Calu3 (cell line): Measurements from ENCODE around the gene PSMD11. TPM values are rescaled to one million over a fixed set of nuclear protein-coding genes. Genes with fewer than 3 reads are reported as not detected.

Experiments used
- BruUV-seq: library from RNA; stranded (reverse); fragments of 400-500 nt; replicated peaks from 2 replicates; lab custom pipeline; 2021; lab: Mats Ljungman, UMichigan
- CTCF ChIA-PET: fragments of 300-600 bp; sonication (Branson Sonifier 250); formaldehyde crosslinking; loops from one replicate; lab custom pipeline; 2022; ENCODE audit warnings: antibody characterized with exemption; lab: Charles Lee
- DNase-seq: peaks from one replicate; pipeline ENCODE4 v3.0.0; 2022
- H3K27ac Mint-ChIP-seq: one replicate; pipeline ENCODE4 v1.8.0; 2022; ENCODE audit warnings: mixed read lengths; ENCODE audit not compliant: unreplicated experiment
- H3K27me3 Mint-ChIP-seq: one replicate; pipeline ENCODE4 v1.8.0; 2022; ENCODE audit warnings: mixed read lengths; ENCODE audit not compliant: unreplicated experiment
- H3K36me3 Mint-ChIP-seq: one replicate; pipeline ENCODE4 v1.8.0; 2022; ENCODE audit warnings: mild to moderate bottlenecking, moderate library complexity, mixed read lengths; ENCODE audit not compliant: insufficient read depth, unreplicated experiment
- H3K4me1 Mint-ChIP-seq: one replicate; pipeline ENCODE4 v1.8.0; 2022; ENCODE audit warnings: mild to moderate bottlenecking, low read depth, mixed read lengths; ENCODE audit not compliant: unreplicated experiment
- H3K4me3 Mint-ChIP-seq: one replicate; pipeline ENCODE4 v1.8.0; 2022; ENCODE audit warnings: mild to moderate bottlenecking, low read depth, moderate library complexity, mixed read lengths; ENCODE audit not compliant: unreplicated experiment
- H3K9me3 Mint-ChIP-seq: one replicate; pipeline ENCODE4 v1.8.0; 2022; ENCODE audit warnings: low read depth, mixed read lengths; ENCODE audit not compliant: unreplicated experiment
- intact Hi-C: fragments of 100-400 bp; cut with micrococcal nuclease; formaldehyde crosslinking; loops from one replicate; pipeline ENCODE4 v1.10.0; 2022; ENCODE audit not compliant: unreplicated experiment
- total RNA-seq: library from RNA; stranded (reverse); gene quantifications from 2 replicates; pipeline ENCODE4 v1.2.3, GENCODE V29; 2022
- TF ChIP-seq, protein P1 (sequence below): fragments of 200-600 bp; IDR thresholded peaks from one replicate; pipeline ENCODE4 v1.8.0; 2022; ENCODE audit warnings: antibody characterized with exemption; ENCODE audit not compliant: unreplicated experiment

The PSMD11 gene
- total RNA-seq, 1 experiment from 2014 or later, result 167 TPM

DNA sequence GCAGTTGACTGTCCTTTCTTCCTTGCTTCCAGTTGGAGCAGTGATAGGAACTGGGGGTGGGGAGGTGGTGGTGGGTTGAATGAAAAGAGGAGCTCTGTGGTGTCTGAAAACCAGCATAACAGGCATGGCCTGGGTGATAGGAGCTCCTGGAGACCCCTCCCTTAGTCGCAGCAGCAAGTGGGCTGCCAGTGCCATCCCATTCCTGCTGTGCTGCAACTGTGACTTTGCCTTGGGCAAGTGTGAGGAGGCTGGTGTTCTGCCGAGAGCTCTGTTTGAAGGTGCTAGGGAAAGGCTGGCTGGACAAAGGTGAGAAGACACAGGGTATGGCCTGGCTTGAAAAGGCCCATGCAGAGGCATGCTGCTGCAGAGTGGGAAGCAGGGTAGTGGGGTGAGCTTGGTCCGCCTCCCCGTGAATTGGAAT lies 39.7 kb downstream of the PSMD11 start:
- Mint-ChIP-seq H3K4me1 (peaks cover 17% of the 10 kb centered on the region), H3K36me3 (peaks cover 67% of the 10 kb centered on the region), H3K27ac (peak overlapping the region; percentile 16), H3K27me3 (no peaks in the 10 kb centered on the region), H3K9me3 (no peaks in the 10 kb centered on the region), H3K4me3 (no peak overlapping the region)
- TF ChIP-seq, protein P1, sequence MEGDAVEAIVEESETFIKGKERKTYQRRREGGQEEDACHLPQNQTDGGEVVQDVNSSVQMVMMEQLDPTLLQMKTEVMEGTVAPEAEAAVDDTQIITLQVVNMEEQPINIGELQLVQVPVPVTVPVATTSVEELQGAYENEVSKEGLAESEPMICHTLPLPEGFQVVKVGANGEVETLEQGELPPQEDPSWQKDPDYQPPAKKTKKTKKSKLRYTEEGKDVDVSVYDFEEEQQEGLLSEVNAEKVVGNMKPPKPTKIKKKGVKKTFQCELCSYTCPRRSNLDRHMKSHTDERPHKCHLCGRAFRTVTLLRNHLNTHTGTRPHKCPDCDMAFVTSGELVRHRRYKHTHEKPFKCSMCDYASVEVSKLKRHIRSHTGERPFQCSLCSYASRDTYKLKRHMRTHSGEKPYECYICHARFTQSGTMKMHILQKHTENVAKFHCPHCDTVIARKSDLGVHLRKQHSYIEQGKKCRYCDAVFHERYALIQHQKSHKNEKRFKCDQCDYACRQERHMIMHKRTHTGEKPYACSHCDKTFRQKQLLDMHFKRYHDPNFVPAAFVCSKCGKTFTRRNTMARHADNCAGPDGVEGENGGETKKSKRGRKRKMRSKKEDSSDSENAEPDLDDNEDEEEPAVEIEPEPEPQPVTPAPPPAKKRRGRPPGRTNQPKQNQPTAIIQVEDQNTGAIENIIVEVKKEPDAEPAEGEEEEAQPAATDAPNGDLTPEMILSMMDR, result no peak
- intact Hi-C loops, result loop anchor here (5.0 kb wide), 1 partner anchor 273 kb away; no protein-coding TSS in a partner anchor
- CTCF ChIA-PET, result no interaction called here
- BruUV-seq, result no TSS peak
- DNase-seq, result no peak

DNA sequence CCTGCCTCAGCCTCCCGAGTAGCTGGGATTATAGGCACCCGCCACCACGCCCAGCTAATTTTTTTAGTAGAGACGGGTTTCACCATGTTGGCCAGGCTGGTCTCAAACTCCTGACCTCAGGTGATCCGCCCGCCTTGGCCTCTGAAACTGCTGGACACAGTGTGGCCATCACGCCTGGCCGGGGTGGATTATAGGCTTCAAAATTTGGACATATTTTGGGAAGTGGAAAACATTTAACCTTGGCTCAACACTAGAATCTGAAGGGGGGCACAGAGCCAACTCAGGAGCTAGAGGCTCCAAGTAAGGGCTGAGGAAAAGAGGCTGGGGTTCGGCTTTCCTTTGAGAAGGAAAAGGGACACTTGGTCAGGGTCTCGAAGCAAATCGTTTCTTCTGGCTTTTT lies 40.3 kb downstream of the PSMD11 start:
- TF ChIP-seq, protein P1, result no peak
- no peak for DNase-seq
- Mint-ChIP-seq H3K9me3 (no peaks in the 10 kb centered on the region), H3K4me3 (no peak overlapping the region), H3K4me1 (peaks cover 17% of the 10 kb centered on the region), H3K36me3 (peaks cover 61% of the 10 kb centered on the region), H3K27me3 (no peaks in the 10 kb centered on the region), H3K27ac (peak overlapping the region; percentile 16)
- no TSS peak for BruUV-seq
- intact Hi-C loops, result loop anchor here (5.0 kb wide), 1 partner anchor 273 kb away; no protein-coding TSS in a partner anchor
- CTCF ChIA-PET, result no interaction called here

DNA sequence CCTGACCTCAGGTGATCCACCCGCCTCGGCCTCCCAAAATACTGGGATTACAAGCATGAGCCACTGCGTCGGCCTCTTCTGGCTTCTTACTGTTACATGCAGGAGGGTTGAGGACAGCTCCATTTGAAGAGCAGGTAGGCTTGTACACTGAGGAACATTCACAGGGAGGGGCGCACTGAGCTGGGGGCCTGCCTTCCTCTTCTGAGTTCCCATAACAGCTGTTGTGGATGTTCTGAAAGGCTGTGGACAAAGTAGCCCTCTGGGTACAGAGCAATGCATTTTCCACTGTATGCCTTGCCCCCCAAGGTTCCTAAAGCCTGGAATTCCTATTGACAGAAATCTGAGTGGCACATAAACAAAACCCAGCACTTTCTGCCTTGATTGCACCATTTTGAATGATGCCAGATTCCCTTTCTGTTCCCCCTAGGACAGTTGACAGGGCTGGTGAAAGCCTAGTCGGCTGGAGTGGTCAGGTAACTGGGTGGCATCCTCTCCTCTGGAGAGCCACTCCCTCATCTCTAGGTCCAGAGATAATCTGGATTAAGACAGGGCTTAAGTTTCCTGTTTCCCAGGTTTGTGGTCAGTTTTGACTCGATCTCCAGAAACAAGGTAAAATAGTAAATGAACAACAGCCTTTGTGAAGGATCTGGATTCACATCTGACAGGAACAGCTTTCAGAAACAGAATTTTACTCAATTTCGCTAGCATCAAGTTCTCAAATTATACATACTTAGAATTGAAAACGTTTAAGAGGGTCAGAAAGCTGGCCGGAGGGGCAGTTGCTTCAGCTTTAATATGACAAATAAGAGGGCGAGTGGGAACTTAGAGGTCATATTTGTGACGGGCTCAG lies 41.2 kb downstream of the PSMD11 start:
- BruUV-seq, result no TSS peak
- TF ChIP-seq, protein P1, result no peak
- Mint-ChIP-seq H3K27ac (peak overlapping the region; percentile 60), H3K4me3 (peak overlapping the region; percentile 61), H3K4me1 (peaks cover 17% of the 10 kb centered on the region), H3K9me3 (no peaks in the 10 kb centered on the region), H3K27me3 (no peaks in the 10 kb centered on the region), H3K36me3 (peaks cover 53% of the 10 kb centered on the region)
- intact Hi-C loops, result no loop called here
- CTCF ChIA-PET, result interaction anchor here (1.7 kb wide), 1 partner anchor 22 kb away, joined by 4 read pairs; no protein-coding TSS in a partner anchor
- no peak for DNase-seq

DNA sequence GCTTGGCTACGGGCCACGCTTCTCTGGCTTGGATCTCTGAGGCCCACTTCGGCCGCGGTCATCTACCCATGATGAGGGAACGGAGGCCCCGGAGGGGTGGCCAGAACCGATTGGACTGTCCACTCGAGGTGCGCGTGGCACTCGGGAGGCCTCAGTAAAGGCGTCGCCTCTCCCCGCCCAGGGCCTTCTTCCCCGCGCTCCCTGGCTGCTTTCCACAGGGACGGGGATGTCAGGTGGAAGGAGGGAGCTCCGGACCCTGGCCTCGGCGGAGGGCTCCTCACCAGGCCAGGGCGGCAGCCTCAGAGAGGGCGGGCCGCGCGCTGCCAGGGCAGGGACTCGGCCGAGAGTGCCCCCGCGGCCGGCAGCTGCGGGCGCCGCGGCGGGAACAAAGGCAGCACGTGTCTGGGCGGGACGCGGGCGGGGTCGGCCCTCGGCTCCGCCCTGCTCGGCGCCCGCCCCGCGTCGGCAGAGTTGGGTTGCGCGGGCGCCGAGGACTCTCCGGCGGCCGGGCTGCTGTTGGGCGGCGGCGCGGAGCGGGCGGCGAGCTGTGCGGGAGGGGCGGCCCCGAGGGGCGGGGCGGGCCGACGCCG lies 41.9 kb downstream of the PSMD11 start:
- H3K4me3 Mint-ChIP-seq, result peak overlapping the region; percentile 61
- H3K36me3 Mint-ChIP-seq, result peaks cover 50% of the 10 kb centered on the region
- CTCF ChIA-PET, result interaction anchor here (1.3 to 1.7 kb wide), 2 partner anchors 23 to 41 kb away, joined by 4 read pairs; partner anchors contain the start of gene PSMD11
- H3K27ac Mint-ChIP-seq, result peak overlapping the region; percentile 60
- peak; percentile 80 for DNase-seq
- intact Hi-C loops, result no loop called here
- TF ChIP-seq, protein P1, result no peak
- BruUV-seq, result no TSS peak
- no peaks in the 10 kb centered on the region for H3K9me3 Mint-ChIP-seq
- peaks cover 17% of the 10 kb centered on the region for H3K4me1 Mint-ChIP-seq
- no peaks in the 10 kb centered on the region for H3K27me3 Mint-ChIP-seq
